ENCODE measurements around the gene GSTK1.

DNA sequence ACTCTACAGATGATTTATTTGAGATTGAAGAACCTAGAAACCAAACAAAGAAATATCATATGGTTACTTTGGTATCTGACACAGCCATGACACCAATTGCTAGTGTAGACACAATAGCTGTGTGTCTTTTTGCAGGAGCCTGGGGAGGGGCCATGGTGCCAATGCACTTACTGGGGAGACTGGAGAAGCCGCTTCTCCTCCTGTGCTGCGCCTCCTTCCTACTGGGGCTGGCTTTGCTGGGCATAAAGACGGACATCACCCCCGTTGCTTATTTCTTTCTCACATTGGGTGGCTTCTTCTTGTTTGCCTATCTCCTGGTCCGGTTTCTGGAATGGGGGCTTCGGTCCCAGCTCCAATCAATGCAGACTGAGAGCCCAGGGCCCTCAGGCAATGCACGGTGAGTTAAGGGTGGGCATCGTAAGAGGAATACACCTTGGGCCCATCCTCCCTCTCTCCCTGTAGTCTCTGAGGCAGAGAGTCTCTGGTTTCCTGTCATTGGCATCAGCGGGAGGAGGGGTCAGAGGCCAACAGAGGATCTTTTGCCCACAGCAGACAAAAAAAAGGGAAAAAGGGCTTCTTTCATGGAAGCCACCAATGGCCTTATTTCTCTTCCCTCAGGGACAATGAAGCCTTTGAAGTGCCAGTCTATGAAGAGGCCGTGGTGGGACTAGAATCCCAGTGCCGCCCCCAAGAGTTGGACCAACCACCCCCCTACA, 22.7 kb downstream of the GSTK1 start:
- no peak for TF ChIP-seq POLR2A (IDR thresholded peaks at IDR 0.05)
- TF ChIP-seq, protein P1, sequence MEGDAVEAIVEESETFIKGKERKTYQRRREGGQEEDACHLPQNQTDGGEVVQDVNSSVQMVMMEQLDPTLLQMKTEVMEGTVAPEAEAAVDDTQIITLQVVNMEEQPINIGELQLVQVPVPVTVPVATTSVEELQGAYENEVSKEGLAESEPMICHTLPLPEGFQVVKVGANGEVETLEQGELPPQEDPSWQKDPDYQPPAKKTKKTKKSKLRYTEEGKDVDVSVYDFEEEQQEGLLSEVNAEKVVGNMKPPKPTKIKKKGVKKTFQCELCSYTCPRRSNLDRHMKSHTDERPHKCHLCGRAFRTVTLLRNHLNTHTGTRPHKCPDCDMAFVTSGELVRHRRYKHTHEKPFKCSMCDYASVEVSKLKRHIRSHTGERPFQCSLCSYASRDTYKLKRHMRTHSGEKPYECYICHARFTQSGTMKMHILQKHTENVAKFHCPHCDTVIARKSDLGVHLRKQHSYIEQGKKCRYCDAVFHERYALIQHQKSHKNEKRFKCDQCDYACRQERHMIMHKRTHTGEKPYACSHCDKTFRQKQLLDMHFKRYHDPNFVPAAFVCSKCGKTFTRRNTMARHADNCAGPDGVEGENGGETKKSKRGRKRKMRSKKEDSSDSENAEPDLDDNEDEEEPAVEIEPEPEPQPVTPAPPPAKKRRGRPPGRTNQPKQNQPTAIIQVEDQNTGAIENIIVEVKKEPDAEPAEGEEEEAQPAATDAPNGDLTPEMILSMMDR (IDR thresholded peaks at IDR 0.05): no peak
